SK-N-SH (cell line): ENCODE results near the gene LGALS3. TPM values are rescaled to one million over a fixed set of nuclear protein-coding genes. Genes with fewer than 3 reads are reported as not detected.

ENCODE experiments used
- CTCF ChIA-PET: fragments of 300-600, 350-600 bp; formaldehyde crosslinking; extraction: SDS; loops from one replicate; lab custom pipeline; 2021; lab: Yijun Ruan, JAX
- POLR2A ChIA-PET: fragments of 350-600 bp; sonication (Branson Sonifier 250); formaldehyde crosslinking; extraction: SDS; loops from one replicate; lab custom pipeline; 2020; ENCODE audit warnings: antibody characterized with exemption, inconsistent platforms; lab: Yijun Ruan, JAX
- DNase-seq: peaks from one replicate; pipeline ENCODE4 v3.0.0; 2012
- H2AFZ ChIP-seq: fragments of 200-600 bp; sonication (generic); 2 replicates; pipeline ENCODE4 v1.8.1; 2016; ENCODE audit warnings: antibody characterized with exemption, mild to moderate bottlenecking, low read depth
- H3F3A ChIP-seq: fragments of 200-600 bp; sonication (generic); replicated peaks from 2 replicates; pipeline ENCODE3; 2016; ENCODE audit warnings: antibody characterized with exemption, mild to moderate bottlenecking; ENCODE audit not compliant: insufficient read depth
- H3K27ac ChIP-seq, 2 experiments: fragments of 200-500 bp in 1 of 2; fragments of 200-600 bp in 1 of 2; sonication (Bioruptor generic) in 1 of 2; sonication (generic), shearing (Covaris generic) in 1 of 2; 2 replicates each; pipeline versions ENCODE4 v1.5.1 to v1.6.1; 2014 to 2016; ENCODE audit warnings: low read depth in 2 of 2, inconsistent platforms in 1 of 2, low read length in 1 of 2, mild to moderate bottlenecking in 1 of 2, mixed read lengths in 1 of 2
- H3K27me3 ChIP-seq: fragments of 200-600 bp; sonication (generic), shearing (Covaris generic); 2 replicates; pipeline ENCODE4 v1.6.1; 2016; ENCODE audit warnings: mixed run types; ENCODE audit not compliant: insufficient read depth
- H3K36me3 ChIP-seq, 2 experiments: fragments of 200-500 bp in 1 of 2; fragments of 200-600 bp in 1 of 2; sonication (Bioruptor generic) in 1 of 2; sonication (generic) in 1 of 2; replicated peaks in 1 of 2; 2 replicates each; pipeline versions ENCODE3 to v1.5.1; 2014 to 2016; ENCODE audit warnings: low read length in 1 of 2, mild to moderate bottlenecking in 1 of 2; ENCODE audit not compliant: insufficient read depth in 2 of 2, control insufficient read depth in 1 of 2
- H3K4me1 ChIP-seq, 2 experiments: fragments of 200-500 bp in 1 of 2; fragments of 200-600 bp in 1 of 2; sonication (Bioruptor generic) in 1 of 2; sonication (generic), shearing (Covaris generic) in 1 of 2; 2 replicates each; pipeline versions ENCODE4 v1.5.1 to v1.6.1; 2014 to 2016; ENCODE audit warnings: low read depth in 1 of 2, low read length in 1 of 2, mixed run types in 1 of 2; ENCODE audit not compliant: insufficient read depth in 2 of 2, control insufficient read depth in 1 of 2
- H3K4me2 ChIP-seq: fragments of 200-600 bp; sonication (generic), shearing (Covaris generic); 2 replicates; pipeline ENCODE4 v1.6.1; 2017; ENCODE audit warnings: mixed run types
- H3K4me3 ChIP-seq, 2 experiments: fragments of 200-500 bp in 1 of 2; fragments of 200-600 bp in 1 of 2; sonication (Bioruptor generic) in 1 of 2; sonication (generic), shearing (Covaris generic) in 1 of 2; 2 replicates each; pipeline versions ENCODE4 v1.5.1 to v1.8.1; 2014 to 2016; ENCODE audit warnings: low read depth in 2 of 2, inconsistent platforms in 1 of 2, low read length in 1 of 2, mild to moderate bottlenecking in 1 of 2, mixed read lengths in 1 of 2, moderate library complexity in 1 of 2
- H3K79me2 ChIP-seq: fragments of 200-600 bp; sonication (generic); 2 replicates; pipeline ENCODE4 v1.8.1; 2017; ENCODE audit warnings: mild to moderate bottlenecking; ENCODE audit not compliant: insufficient read depth
- H3K9ac ChIP-seq: fragments of 200-600 bp; sonication (generic); 2 replicates; pipeline ENCODE4 v1.6.1; 2017; ENCODE audit warnings: mixed run types
- H3K9me2 ChIP-seq: fragments of 200-600 bp; sonication (generic); 2 replicates; pipeline ENCODE4 v1.6.1; 2017; ENCODE audit warnings: mixed run types
- H3K9me3 ChIP-seq: fragments of 200-600 bp; sonication (generic); 2 replicates; pipeline ENCODE4 v1.6.1; 2017; ENCODE audit warnings: mixed run types, mild to moderate bottlenecking, moderate library complexity
- H4K20me1 ChIP-seq: fragments of 200-600 bp; sonication (generic); 2 replicates; pipeline ENCODE4 v1.6.1; 2017; ENCODE audit warnings: mild to moderate bottlenecking, mixed run types; ENCODE audit not compliant: insufficient read depth
- CHD2 ChIP-seq: fragments of 150-350 bp; IDR thresholded peaks from 2 replicates; pipeline ENCODE4 v1.6.1; 2018; ENCODE audit warnings: low read length; ENCODE audit not compliant: partially characterized antibody
- ELF1 ChIP-seq: IDR thresholded peaks from 2 replicates; pipeline ENCODE4 v1.4.0; 2012
- EZH2phosphoT487 ChIP-seq: fragments of 200-600 bp; sonication (generic); IDR thresholded peaks from 2 replicates; pipeline ENCODE4 v1.6.1; 2017; ENCODE audit warnings: low read depth, mixed run types, mild to moderate bottlenecking, antibody characterized with exemption, moderate library complexity, borderline replicate concordance
- FOXJ3 ChIP-seq: sonication (generic); formaldehyde crosslinking; IDR thresholded peaks from 2 replicates; pipeline ENCODE4 v1.5.1; 2020; ENCODE audit warnings: mild to moderate bottlenecking, missing genetic modification reagents
- MAX ChIP-seq: IDR thresholded peaks from 2 replicates; pipeline ENCODE4 v1.4.0; 2012; ENCODE audit warnings: low read depth
- RAD21 ChIP-seq: IDR thresholded peaks from 2 replicates; pipeline ENCODE4 v1.6.1; 2012; ENCODE audit warnings: mild to moderate bottlenecking, low read length
- RCOR1 ChIP-seq: fragments of 150-350 bp; IDR thresholded peaks from 2 replicates; pipeline ENCODE4 v1.6.1; 2017; ENCODE audit warnings: antibody characterized with exemption, low read length
- RFX5 ChIP-seq: IDR thresholded peaks from 2 replicates; pipeline ENCODE4 v1.6.1; 2012; ENCODE audit warnings: mild to moderate bottlenecking, improper control_type of control experiment, low read length
- RXRA ChIP-seq: IDR thresholded peaks from 2 replicates; pipeline ENCODE4 v1.4.0; 2012; ENCODE audit warnings: low read depth, mild to moderate bottlenecking, borderline replicate concordance
- SIN3A ChIP-seq: IDR thresholded peaks from 2 replicates; pipeline ENCODE4 v1.6.1; 2012; ENCODE audit warnings: low read depth, mild to moderate bottlenecking, low read length, moderate library complexity, borderline replicate concordance
- TAF1 ChIP-seq: IDR thresholded peaks from 2 replicates; pipeline ENCODE4 v1.6.1; 2012; ENCODE audit warnings: low read depth, mild to moderate bottlenecking, low read length, moderate library complexity, borderline replicate concordance
- USF1 ChIP-seq: IDR thresholded peaks from 2 replicates; pipeline ENCODE4 v1.4.0; 2012; ENCODE audit warnings: low read depth, borderline replicate concordance
- WGBS: methylation state at CpG from one replicate; pipeline ENCODE4 v1.1.6; 2017; ENCODE audit warnings: low lambda C conversion rate; 5-methylcytosine and 5-hydroxymethylcytosine counted together
- polyA plus RNA-seq, 3 experiments: library from polyadenylated mRNA; depleted of rRNA; stranded (reverse); fragments of >200 nt; gene quantifications; 2 replicates each; pipeline ENCODE4 v1.2.3, GENCODE V29; 2012

LGALS3 gene
- polyA plus RNA-seq, 1 of the 3 experiments (the other 2 are of a cell fraction), result 59.8 TPM

- H3K27me3 ChIP-seq, result no peaks in the 10 kb centered on the region
- H3K27ac ChIP-seq, result no peak overlapping the region
- H3K79me2 ChIP-seq, result no peaks in the 10 kb centered on the region
- no peaks in the 10 kb centered on the region for H3F3A ChIP-seq
- no peaks in the 10 kb centered on the region for H3K36me3 ChIP-seq
- no peak overlapping the region for H3K9ac ChIP-seq
- no peaks in the 10 kb centered on the region; a peak in 1 of 4 replicates for H3K4me1 ChIP-seq
- CTCF ChIA-PET, result interaction anchor here (0.5 to 1.7 kb wide), 2 partner anchors 60 to 76 kb away, joined by 3 to 8 read pairs; no protein-coding TSS in a partner anchor
- no peak overlapping the region for H3K4me3 ChIP-seq
- H3K9me2 ChIP-seq, result no peaks in the 10 kb centered on the region
- no peaks in the 10 kb centered on the region for H4K20me1 ChIP-seq
- H3K4me2 ChIP-seq, result no peak overlapping the region
- no peak overlapping the region for H2AFZ ChIP-seq
- TF ChIP-seq USF1 (no peak), EZH2phosphoT487 (no peak), RCOR1 (no peak), MAX (no peak), RFX5 (no peak), RXRA (no peak), RAD21 (no peak), CHD2 (no peak), ELF1 (no peak)
- no peaks in the 10 kb centered on the region for H3K9me3 ChIP-seq
- POLR2A ChIA-PET, result no interaction called here
- no peak for DNase-seq
- 81% methylated on average over 4 of the region's 4 CpGs for WGBS
Measured at GRCh38 chr14:55085060-55085660, 43.9 kb upstream of the LGALS3 start.

GRCh38 chr14:55086938-55087337 lies 42.1 kb upstream of the LGALS3 start:
- Histone ChIP-seq H4K20me1 (no peaks in the 10 kb centered on the region), H3K9ac (no peak overlapping the region), H3K79me2 (no peaks in the 10 kb centered on the region), H3K36me3 (no peaks in the 10 kb centered on the region), H3K27me3 (no peaks in the 10 kb centered on the region), H3K4me3 (no peak overlapping the region), H3K9me2 (no peaks in the 10 kb centered on the region), H3K9me3 (no peaks in the 10 kb centered on the region), H3F3A (no peaks in the 10 kb centered on the region), H3K4me1 (peaks cover 3 to 10% of the 10 kb centered on the region in 2 experiments; a peak in 3 of 4 replicates), H3K4me2 (no peak overlapping the region), H3K27ac (no peak overlapping the region), H2AFZ (no peak overlapping the region)
- TF ChIP-seq FOXJ3 (CRISPR knock-in tag), result no peak
- no peak for TF ChIP-seq TAF1
- no peak for TF ChIP-seq SIN3A
- TF ChIP-seq EZH2phosphoT487, result no peak
- POLR2A ChIA-PET, result no interaction called here
- CTCF ChIA-PET, result interaction anchor here (1.4 to 4.6 kb wide), 3 partner anchors 11 to 73 kb away, joined by 3 to 50 read pairs (median 6); no protein-coding TSS in a partner anchor
- DNase-seq, result no peak
- 87% methylated on average over 9 of the region's 9 CpGs for WGBS
